Stimulated activated CD4-positive, alpha-beta T cell treated with anti-CD3 and anti-CD28 coated beads, TNF-alpha, amount 100 ng/mL, for 4 hours (primary cell): ENCODE results near the gene ZNF14.
"Not testable (repeated sequence)": the region's sequence is repeated elsewhere in the genome, so short reads cannot be mapped to it uniquely, and the experiment has no call there.

ENCODE experiments used
- DNase-seq, 3 experiments: peaks; one replicate each; pipeline ENCODE4 v3.0.0-alpha.2; 2020; ENCODE audit warnings: low read depth in 3 of 3

The ZNF14 gene

DNA sequence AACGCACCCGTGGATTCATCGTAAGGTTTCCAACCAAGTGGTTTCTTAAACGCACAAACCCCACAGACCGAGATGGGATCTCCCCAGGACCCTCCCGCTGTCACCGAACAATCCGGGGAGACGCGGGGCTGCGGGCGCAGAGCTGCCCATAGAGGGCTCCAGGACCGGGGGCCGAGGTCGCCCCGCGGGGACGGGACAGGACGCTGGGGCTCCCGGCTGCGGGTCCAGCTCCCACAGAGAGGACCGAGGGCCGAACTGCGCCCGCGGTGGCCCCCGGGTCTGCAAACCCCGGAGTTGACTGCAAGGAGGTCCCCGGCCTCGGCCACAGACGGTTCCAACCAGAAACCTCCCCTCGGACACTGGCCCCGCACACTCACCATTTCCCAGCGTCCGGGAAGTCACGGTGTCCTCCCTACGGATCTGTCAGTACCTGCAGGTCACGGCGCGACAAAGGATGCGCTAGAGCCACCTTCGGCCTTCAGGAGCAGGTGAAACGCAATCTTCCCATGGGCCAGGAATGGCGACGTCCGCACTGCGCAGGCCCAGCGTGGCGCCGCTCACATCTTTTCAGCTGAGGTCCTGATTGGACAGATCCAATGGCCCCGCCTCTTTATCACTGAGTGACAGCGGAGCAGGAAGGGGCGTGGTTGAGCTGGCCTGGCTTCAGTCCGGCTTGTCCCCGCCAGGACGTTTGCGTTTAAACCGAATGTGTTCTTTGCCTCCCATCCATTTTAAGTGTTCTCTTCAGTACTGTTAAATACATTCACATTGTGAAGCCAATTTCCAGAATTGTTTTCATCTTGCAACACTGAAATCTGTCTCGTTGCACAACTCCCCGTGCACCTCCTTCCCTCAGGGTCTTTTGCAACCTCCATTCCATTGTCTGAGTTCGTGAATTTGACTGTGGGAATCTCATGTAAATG is at the start of gene ZNF14:
ZNF14 (minus strand) TSS at position 534 of the 923 bp plus-strand sequence; CDS start at position 380, 154 bp downstream.
- peak; percentile 77 to 86 (median 85) for DNase-seq

DNA sequence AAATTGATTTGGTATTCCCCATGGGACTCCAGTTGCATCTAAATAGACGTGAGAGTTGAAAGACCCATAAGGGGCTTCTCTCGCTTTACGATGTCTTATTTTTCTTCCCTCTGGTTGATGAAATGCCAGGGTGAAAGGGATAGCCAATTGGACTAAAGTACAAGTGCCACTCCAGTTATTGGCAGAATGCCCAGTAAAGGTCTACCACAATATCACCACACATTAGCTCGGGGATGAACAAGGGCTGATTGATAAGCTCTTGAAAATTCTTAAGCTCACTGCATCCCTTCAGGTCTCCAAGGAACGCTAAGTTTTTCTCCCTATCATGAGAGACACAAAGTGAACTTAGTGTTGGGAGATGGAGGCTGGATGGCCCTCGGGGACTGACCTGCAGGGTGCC is 48.9 kb upstream of the ZNF14 start:
- not testable (repeated sequence) for DNase-seq

DNA sequence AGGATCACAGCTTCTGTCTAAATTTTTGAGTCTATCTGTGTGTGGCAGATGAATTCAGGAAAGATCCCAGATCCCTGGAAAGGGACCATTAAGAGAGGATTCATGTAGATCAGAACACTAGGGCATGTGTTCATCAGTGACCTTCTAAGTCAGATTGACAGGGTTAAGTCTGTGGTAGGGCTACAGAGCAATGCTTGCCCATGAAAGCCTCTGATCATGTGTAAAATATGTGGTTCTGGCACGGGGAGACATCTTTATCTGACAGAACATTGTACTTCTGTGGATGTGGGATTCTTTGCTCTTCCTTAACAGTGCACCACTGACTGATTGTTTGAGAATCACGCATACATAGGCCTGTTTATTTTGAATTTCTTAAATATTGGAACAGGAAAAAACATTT is 45.8 kb upstream of the ZNF14 start:
- DNase-seq, result no peak

DNA sequence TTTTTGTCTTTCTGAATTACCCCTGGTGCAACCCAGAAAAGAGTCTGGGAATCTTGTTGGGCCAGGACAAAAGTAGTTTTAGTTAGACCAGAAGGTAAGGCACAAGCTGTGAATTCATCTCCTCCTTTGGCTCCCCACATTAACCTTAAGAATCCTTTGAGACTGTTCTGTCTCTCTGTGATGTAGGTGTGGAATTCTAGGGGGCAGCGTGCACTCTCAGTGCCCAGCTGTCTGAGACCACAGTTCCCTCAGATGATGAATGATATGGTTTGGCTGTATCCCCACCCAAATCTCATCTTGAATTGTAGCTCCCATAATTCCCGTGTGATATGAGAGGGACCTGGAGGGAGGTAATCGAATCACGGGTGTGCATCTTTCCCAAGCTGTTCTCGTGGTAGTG is 44.8 kb upstream of the ZNF14 start:
- DNase-seq, result no peak

DNA sequence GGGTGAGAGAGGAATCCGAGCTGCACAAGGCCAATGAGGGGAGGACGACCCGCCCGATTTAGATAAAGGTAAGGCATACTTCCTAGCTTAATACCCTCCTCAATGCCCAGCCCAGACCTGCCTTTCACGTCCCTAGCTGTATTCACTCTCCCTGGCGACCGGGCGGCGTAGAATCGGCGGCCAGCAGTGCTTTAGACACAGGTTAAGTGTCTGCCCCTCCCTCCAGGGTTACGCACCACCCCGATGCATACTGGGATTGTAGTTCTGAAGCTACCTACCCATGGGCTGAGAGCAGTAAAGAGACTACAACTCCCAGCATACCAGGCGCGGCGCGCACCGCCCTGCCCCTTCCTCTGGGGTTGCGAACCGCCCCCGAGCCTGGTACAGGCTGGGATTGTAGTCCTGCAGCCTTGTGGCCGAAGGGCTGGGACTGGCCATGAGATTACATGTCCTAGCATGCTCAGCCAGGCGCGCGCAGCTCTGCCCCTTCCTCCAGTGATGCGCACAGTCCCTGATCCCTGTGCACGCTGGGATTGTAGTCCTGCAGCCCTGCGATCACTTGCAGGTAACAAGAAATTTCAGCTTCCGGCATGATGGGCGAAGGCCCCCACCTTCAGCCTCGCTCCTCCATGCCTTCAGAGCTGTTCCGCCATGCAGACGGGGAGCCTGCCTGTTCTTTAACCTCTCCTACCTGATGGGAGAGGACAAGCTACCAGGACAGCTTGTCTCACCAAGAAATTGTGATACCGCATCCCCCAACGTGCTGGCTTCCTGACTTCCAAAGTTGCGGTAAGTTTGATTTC is 43.5 kb upstream of the ZNF14 start:
- peak; percentile 80 to 87 (median 82) for DNase-seq

DNA sequence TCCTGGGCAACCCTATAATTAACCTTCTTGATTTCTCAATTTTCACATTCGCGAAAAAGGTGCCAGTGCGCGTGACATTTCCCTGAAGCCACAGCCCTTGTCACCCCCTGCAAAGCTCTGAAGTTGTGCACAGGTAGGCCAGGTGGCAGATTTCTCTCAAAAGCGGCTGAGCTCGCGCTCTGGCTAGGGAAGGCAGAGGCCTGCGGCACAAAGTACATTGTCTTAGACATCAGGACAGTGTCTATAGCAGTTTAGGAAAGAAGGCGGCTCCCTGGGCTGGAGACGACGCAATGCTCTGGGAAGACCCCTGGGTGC is 42.9 kb upstream of the ZNF14 start:
- no peak for DNase-seq

DNA sequence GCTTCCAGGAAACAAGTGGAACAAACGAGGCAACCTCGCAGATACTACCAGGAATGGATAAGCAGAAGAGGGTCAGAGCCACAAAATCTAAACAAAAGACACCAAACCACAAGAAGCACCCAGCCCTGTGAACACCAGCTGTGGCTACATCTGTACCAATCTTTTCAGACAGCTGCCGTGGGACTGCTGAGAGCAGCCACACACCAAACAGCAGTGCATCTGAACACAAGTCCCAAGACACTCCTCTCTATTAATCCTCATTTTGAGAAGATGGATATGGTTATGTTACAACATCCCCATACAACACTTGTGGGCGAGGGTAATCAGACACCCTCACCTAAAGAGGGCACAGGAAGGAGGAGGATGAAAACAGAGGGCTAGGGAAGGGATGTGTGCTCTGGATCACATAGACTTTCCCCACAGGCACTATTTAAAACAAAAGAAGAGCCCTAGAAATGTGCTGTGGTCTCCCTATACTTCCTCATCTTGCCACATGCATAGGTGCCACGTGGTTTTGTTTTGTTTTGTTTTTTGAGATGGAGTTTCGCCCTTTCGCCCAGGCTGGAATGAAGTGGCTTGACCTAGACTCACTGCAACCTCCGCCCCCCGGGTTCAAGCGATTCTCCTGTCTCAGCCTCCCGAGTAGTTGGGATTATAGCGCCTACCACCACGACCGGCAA is 41.6 kb upstream of the ZNF14 start:
- no peak for DNase-seq

DNA sequence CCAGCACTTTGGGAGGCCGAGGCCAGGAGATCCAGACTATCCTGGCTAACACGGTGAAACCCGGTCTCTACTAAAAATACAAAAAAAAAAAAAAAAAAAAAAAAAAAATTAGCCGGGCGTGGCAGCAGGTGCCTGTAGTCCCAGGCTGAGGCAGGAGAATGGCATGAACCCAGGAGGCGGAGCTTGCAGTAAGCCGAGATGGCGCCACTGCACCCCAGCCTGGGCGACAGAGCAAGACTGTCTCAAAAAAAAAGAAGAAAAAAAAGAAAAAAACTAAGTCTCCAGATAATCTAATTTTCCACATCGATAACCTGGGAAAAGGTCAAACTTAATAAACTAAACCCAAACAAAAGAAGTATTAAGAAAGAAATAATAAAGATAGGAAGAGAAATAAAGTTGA is 39.1 kb upstream of the ZNF14 start:
- not testable (repeated sequence) for DNase-seq

DNA sequence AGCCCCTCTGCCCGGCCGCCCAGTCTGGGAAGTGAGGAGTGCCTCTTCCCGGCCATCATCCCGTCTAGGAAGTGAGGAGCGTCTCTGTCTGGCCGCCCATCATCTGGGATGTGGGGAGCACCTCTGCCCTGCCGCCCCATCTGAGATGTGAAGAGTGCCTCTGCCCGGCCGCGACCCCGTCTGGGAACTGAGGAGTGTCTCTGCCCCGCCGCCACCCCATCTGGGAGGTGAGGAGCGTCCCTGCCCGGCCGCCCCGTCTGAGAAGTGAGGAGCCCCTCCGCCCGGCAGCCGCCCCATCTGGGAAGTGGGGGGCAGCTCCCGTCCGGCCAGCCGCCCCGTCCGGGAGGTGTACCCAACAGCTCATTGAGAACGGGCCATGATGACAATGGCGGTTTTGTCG is 37.1 kb upstream of the ZNF14 start:
- DNase-seq, result not testable (repeated sequence)

DNA sequence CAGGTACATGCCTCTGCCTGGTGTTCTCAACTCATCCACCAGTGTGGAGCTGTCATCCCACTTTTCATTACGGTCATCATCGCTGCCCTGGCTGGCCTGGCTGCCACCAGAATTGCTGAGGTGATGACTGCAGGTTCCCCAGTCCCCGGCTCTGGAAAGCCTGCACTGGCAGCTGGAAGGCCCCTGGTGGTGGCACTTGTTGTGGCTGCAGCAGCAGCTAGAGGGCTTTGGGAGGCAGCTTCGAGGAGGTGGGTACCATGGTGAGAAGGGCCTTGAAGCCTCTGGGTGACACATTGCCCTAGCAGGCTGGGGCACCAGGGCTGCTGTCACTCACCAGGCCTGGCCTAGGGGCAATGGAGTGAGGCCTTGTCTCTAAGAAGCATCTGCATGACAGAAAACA is 25.3 kb upstream of the ZNF14 start:
- no peak for DNase-seq

DNA sequence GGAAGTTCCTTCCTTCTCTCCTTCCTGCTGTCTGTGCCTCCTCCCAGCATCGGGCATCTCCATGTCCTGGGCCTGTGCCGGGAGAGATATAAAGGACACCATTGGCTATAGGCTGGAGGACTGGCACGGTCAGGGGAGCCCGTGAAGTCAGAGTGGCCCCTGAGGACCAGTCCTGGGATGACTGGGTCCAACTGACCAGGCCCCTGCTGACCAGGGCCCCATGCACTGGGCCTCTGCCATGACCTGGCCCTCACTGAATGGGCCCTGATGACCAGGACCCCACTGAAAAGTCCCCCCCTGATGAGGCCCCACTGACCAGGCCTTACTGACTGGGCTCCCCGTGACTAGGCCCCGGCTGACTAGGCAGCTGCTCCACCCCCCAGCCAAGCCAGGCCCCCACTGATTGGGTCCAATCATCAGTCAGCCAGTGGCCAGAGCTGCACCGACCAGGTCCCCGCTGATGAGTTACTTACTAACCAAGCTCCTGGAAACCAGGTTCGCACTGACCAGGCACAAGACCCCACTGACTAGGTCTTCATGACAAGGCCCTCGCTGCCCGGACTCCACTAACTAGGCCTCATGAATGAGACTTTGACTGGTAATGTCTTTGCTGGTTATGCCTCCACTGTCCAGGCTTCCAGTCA is 20.0 kb upstream of the ZNF14 start:
- no peak for DNase-seq

DNA sequence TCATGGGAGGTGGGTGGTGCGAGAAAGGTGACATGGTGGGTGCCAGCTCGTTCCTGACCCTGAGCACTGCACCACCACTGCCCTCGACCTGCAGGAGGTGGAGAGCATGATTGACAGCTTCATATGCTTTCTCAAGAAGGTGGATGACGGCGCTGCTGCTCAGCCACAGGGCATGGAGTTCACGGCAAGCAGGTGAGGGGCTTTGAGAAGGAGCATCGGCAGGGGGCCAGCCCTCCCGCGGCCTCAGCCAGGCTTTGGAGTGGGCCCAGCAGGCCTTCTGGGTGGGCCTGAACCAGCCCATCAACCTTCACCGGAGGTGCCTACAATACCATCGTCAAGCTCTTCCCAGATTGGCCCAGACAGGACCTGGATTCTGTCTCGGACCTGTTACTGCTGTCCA is 18.9 kb upstream of the ZNF14 start:
- DNase-seq, result no peak

DNA sequence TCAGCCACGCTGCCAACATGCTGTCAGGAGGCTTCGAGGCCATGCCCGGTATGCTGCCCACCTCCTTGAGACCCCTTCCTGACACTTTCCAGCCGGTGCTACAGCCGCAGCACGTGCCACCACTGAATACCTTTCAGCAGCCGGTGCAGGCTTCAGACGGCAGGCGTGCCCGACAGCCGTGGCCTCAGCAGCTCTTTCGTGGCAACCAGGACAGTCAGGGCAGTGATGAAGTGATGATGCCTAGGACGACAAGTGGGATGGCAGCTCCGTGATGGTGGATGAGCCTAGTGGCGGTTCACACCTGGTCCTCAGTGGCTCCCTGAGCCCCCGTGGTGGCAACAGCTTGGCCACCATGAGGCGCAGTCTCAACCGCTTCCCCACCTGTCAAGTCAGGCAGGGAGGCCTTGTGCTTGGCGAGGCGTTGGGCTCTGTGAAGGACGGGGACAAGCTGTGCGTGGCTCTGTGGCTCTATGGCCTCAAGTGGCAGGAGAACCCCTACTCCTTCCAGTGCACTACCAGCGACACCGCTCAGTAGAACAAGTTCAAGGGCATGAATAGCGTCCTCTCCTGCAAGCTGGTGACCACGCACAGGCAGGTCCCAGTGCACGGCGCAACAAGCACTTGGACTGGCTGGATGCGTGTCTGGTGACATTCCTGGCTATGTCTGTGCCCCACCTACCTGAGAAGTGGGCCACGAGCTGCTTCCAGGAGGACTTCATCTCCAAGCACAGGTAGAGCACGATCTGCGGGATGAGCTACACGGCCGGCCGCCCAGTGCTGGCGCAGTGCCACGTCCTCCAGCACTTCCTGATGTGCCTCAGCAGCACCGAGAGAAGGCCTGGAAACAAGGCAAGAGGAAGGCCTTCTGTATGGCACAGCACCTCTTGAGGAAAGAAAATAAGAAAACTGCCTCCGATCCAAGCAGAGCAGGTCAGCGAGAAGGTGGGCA is 18.2 kb upstream of the ZNF14 start:
- no peak for DNase-seq

DNA sequence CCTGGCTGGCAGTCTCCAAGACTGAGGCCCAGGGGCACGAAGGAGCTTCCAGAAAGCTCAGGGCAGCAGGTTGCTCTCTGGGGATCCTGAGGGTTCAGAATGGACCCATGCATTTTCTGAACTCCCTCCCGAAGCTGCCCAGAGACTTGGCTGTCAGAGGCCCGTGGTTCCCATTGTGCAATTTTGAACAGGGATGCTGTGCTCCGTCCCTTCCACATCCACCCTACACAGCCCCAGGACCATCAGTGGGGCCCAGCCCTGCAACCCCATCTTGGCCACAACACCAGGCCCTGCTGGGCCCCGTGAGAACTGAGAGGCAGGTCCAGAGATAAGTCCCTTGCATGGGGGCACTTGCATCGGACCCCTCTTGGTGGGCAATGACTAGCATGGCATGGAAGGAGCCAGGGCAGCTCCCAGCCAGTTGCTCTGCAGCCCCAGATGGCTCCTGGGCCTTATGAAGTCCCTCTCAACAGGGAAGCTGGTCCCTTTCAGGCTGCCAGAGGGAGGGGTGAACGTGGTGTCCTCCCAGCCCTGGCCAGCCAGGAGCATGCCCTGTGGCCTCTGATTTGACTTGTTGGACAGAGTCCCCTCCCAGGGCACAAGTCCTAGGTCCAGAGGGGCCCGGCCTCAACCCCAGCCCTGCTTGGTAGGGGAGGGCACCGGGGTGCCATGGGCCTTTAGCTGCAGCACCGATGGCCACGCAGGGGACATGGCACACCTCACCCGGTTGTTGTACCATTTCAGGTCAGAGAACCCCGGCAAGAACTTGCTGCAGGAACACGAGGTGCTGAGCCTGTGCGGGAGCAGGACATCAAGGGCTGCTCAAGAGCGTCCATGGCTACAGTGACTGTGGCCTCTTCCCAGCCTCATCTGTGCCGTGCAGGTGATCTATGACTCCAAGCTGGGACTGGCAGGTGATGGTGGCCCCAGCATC is 17.3 kb upstream of the ZNF14 start:
- DNase-seq, result no peak

DNA sequence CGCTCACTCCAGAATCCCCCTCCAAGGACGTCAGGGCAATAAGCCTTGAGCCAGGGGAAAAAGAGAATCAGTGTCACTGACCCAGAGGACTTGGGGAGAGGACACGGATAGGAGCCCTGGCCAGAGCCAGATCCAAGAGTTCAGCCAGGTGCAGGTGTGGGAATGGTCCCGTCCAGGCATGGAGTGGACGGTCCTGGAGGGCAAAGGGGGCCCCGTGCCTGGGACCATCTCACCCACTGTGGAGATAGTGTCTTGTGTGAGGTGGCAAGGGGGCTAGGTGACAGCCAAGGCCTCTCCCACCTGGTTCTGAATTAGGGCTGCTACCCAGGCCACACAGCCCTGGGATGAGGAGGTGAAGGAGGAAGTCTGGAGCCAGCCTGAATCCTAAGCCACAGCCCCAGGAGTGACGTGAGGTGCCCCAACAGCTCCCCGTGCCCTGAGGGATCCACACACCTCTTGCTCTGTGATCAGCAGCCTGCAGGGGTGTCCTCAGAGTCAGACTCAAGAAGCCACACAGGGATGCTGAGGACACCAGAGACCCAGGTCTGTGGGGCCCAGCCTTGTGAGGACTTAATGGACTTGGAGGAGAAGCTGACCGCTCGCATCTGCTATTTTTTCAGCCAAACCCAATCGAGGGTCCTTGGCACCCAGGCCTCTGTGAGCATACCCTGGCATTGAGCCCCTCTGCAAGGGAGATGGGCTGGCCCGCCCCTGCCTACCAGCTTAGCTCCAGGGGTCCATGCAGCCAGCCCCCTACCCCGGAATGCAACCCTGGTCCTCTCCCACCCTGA is 16.4 kb upstream of the ZNF14 start:
- no peak for DNase-seq

DNA sequence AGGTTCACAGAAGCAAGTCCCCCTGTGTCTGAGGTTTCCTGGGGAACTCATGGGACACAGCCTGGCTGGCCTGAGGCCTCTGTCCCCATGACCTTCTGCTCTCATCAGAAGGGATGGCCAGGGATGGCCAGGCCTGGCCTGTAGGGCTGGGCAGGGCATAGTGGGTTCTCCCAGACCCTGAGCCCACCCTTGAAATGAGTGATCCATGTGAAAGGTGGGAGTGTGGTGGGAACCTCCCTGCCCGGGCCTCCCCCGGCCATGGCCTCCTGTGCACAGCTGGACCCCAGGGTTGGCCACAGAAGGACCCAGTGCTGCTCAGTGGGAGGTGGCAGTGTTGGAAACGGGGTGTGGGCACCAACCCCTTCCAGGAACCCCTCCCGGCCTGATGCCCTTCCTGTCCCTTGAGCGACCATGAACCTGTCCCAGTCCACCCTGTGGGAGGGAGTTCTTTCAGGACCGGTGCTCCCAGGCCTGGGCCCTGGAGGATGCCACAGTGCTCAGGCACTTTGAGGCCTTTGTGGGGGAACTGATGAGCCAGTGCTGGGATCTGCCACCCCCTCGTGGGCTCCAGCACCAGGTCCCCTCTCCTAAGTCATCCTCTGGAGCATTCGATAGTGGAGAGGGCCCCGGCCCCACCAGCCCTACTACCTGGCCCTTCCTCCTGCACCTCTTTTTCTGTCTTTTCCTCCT is 15.5 kb upstream of the ZNF14 start:
- DNase-seq, result no peak

DNA sequence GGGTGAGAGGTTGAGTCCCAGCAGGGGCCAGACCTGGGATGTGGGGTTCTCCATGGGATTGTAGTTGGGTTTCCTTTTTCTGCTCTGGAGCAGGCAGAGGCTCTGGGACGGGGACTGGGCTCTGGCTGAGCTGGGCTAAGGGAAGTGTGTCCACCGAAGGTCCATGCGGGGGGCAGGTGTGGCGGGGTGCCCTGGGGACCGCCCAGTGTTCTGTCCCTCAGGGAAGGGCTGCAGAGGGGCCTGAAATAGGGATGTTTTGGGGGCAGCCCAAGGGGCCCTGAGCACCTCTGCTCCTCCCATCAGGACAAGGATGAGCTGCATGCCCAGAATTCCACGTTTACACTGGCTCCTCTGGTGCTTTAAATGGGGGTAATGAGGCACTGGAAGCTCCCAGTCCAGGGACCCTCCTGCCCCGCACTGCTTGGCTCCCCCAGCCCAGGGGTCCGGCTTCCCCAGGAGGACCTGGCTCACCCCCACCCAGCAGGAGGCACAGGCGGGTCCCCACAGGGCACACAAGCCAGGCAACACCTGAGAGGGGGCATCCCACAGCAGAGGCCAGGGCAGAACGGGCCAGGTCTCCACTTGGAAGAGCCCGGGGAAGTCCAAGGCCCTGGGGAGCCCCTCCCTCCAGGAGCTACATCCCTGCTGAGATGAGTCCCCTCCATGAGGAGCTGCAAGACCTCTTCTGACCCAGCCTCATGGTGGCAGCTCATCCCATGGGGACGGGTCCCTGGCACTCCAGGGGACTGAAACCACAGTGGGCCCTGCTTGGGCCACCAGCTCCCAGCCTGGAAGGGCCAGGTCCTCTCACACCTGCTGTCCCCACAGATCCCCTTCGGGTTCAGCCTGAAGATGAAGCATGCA is 14.7 kb upstream of the ZNF14 start:
- DNase-seq, result no peak
